H9 (cell line): ENCODE results near the gene SLC25A41. TPM values are rescaled to one million over a fixed set of nuclear protein-coding genes. Genes with fewer than 3 reads are reported as not detected.
A peak's percentile ranks its signal among the peaks of the same experiment; 100 is the strongest.

Source experiments
- DNase-seq: peaks from one replicate; pipeline ENCODE4 v3.0.0-alpha.2; 2017
- H2AFZ ChIP-seq: one replicate; pipeline ENCODE4 v1.6.1; 2013; ENCODE audit warnings: mild to moderate bottlenecking, low read length, control low read depth, moderate library complexity
- H2AK5ac ChIP-seq: 2 replicates; pipeline ENCODE4 v1.6.1; 2013; ENCODE audit warnings: low read length, control low read depth, mixed read lengths; ENCODE audit not compliant: insufficient read length
- H2BK120ac ChIP-seq: one replicate; pipeline ENCODE4 v1.6.1; 2013; ENCODE audit warnings: low read depth, mild to moderate bottlenecking, low read length, control low read depth, inconsistent platforms; ENCODE audit not compliant: poor library complexity, severe bottlenecking
- H2BK12ac ChIP-seq: 2 replicates; pipeline ENCODE4 v1.6.1; 2013; ENCODE audit warnings: low read length, control low read depth, mixed read lengths, low read depth; ENCODE audit not compliant: insufficient read length
- H2BK15ac ChIP-seq: 2 replicates; pipeline ENCODE4 v1.6.1; 2013; ENCODE audit warnings: low read depth, low read length, control low read depth
- H2BK20ac ChIP-seq: one replicate; pipeline ENCODE4 v1.6.1; 2013; ENCODE audit warnings: low read depth, mild to moderate bottlenecking, low read length, control low read depth, inconsistent platforms; ENCODE audit not compliant: poor library complexity, severe bottlenecking
- H2BK5ac ChIP-seq: 2 replicates; pipeline ENCODE4 v1.6.1; 2013; ENCODE audit warnings: low read length, control low read depth, mixed read lengths; ENCODE audit not compliant: insufficient read length
- H3K14ac ChIP-seq: 2 replicates; pipeline ENCODE4 v1.6.1; 2013; ENCODE audit warnings: low read length, control low read depth; ENCODE audit not compliant: insufficient read depth
- H3K18ac ChIP-seq: 2 replicates; pipeline ENCODE4 v1.6.1; 2013; ENCODE audit warnings: low read depth, mild to moderate bottlenecking, mixed read lengths, low read length, control low read depth; ENCODE audit not compliant: insufficient read length
- H3K23ac ChIP-seq: 2 replicates; pipeline ENCODE4 v1.6.1; 2013; ENCODE audit warnings: low read length, control low read depth, mixed read lengths, low read depth; ENCODE audit not compliant: insufficient read length
- H3K23me2 ChIP-seq: 2 replicates; pipeline ENCODE4 v1.6.1; 2013; ENCODE audit warnings: low read depth, mild to moderate bottlenecking, mixed read lengths, low read length, control low read depth; ENCODE audit not compliant: insufficient read length, poor library complexity, severe bottlenecking
- H3K27ac ChIP-seq: 2 replicates; pipeline ENCODE4 v1.5.1; 2013; ENCODE audit warnings: low read length, control low read depth, mixed read lengths, low read depth; ENCODE audit not compliant: insufficient read length
- H3K27me3 ChIP-seq: 2 replicates; pipeline ENCODE4 v1.6.1; 2013; ENCODE audit warnings: low read length, control low read depth, inconsistent platforms; ENCODE audit not compliant: insufficient read depth
- H3K4ac ChIP-seq: 2 replicates; pipeline ENCODE4 v1.6.1; 2013; ENCODE audit warnings: low read depth, mild to moderate bottlenecking, control low read depth, inconsistent platforms, low read length, moderate library complexity
- H3K4me1 ChIP-seq: 2 replicates; pipeline ENCODE4 v1.6.1; 2013; ENCODE audit warnings: low read length, control low read depth, inconsistent platforms; ENCODE audit not compliant: insufficient read depth
- H3K4me2 ChIP-seq: 2 replicates; pipeline ENCODE4 v1.6.1; 2013; ENCODE audit warnings: low read length, control low read depth, mixed read lengths; ENCODE audit not compliant: insufficient read length, insufficient read depth
- H3K56ac ChIP-seq: 2 replicates; pipeline ENCODE4 v1.6.1; 2013; ENCODE audit warnings: low read depth, mild to moderate bottlenecking, mixed read lengths, low read length, control low read depth; ENCODE audit not compliant: insufficient read length
- H3K79me1 ChIP-seq: 2 replicates; pipeline ENCODE4 v1.6.1; 2013; ENCODE audit warnings: low read depth, mild to moderate bottlenecking, moderate library complexity, low read length, control low read depth, inconsistent platforms; ENCODE audit not compliant: insufficient read depth, poor library complexity, severe bottlenecking
- H3K79me2 ChIP-seq: 2 replicates; pipeline ENCODE4 v1.6.1; 2013; ENCODE audit warnings: low read length, control low read depth, inconsistent platforms; ENCODE audit not compliant: insufficient read depth
- H3K9ac ChIP-seq: 2 replicates; pipeline ENCODE4 v1.6.1; 2013; ENCODE audit warnings: low read length, control low read depth, mixed read lengths; ENCODE audit not compliant: insufficient read length; ENCODE audit errors: extremely low read depth
- H3K9me3 ChIP-seq: one replicate; pipeline ENCODE4 v1.6.1; 2013; ENCODE audit warnings: low read depth, low read length, inconsistent platforms; ENCODE audit not compliant: control insufficient read depth
- H3T11ph ChIP-seq: one replicate; pipeline ENCODE4 v1.6.1; 2013; ENCODE audit warnings: mild to moderate bottlenecking, low read length, control low read depth, inconsistent platforms
- H4K20me1 ChIP-seq: one replicate; pipeline ENCODE4 v1.6.1; 2013; ENCODE audit not compliant: control insufficient read depth, insufficient read length, insufficient read depth
- H4K5ac ChIP-seq: 2 replicates; pipeline ENCODE4 v1.6.1; 2013; ENCODE audit warnings: low read depth, mild to moderate bottlenecking, mixed read lengths, low read length, control low read depth; ENCODE audit not compliant: insufficient read length
- H4K8ac ChIP-seq: replicated peaks from 2 replicates; pipeline ENCODE4 v1.6.1; 2013; ENCODE audit warnings: low read length, control low read depth, mixed read lengths, low read depth; ENCODE audit not compliant: insufficient read length
- H4K91ac ChIP-seq: 2 replicates; pipeline ENCODE4 v1.6.1; 2013; ENCODE audit warnings: low read depth, mild to moderate bottlenecking, moderate library complexity, mixed read lengths, low read length, control low read depth; ENCODE audit not compliant: insufficient read length
- H3K27ac Mint-ChIP-seq, 3 experiments: 2 replicates in 2 of 3; 3 replicates in 1 of 3; pipeline ENCODE4 v1.8.0; 2020 to 2021; ENCODE audit warnings: mixed read lengths in 3 of 3, mild to moderate bottlenecking in 1 of 3, moderate library complexity in 1 of 3
- H3K27me3 Mint-ChIP-seq: 2 replicates; pipeline ENCODE4 v1.8.0; 2021; ENCODE audit warnings: low read depth, mild to moderate bottlenecking, moderate library complexity, mixed read lengths
- H3K36me3 Mint-ChIP-seq, 3 experiments: 2 replicates in 2 of 3; 3 replicates in 1 of 3; pipeline ENCODE4 v1.8.0; 2020 to 2021; ENCODE audit warnings: low read depth in 3 of 3, mixed read lengths in 3 of 3; ENCODE audit not compliant: insufficient read depth in 1 of 3
- H3K4me1 Mint-ChIP-seq, 2 experiments: 2 replicates each; pipeline ENCODE4 v1.8.0; 2020; ENCODE audit warnings: mixed read lengths in 2 of 2
- H3K4me3 Mint-ChIP-seq, 2 experiments: 2 replicates in 1 of 2; 3 replicates in 1 of 2; pipeline ENCODE4 v1.8.0; 2020 to 2021; ENCODE audit warnings: mild to moderate bottlenecking in 2 of 2, mixed read lengths in 2 of 2, moderate library complexity in 1 of 2
- H3K9me3 Mint-ChIP-seq, 2 experiments: 2 replicates in 1 of 2; 3 replicates in 1 of 2; pipeline ENCODE4 v1.8.0; 2020; ENCODE audit warnings: mild to moderate bottlenecking in 2 of 2, mixed read lengths in 2 of 2, moderate library complexity in 1 of 2
- CTCF ChIP-seq: fragments of 200-600 bp; sonication (generic); conservative IDR thresholded peaks from 3 replicates; pipeline ENCODE4 v1.8.0; 2021; ENCODE audit warnings: antibody characterized with exemption, mild to moderate bottlenecking
- whole genome bisulfite sequencing: extraction: QIAGEN DNeasy Blood & Tissue Kit; methylation state at CpG from one replicate; pipeline ENCODE4 v1.1.7; 2013; ENCODE audit warnings: missing lambda C conversion rate, low lambda C conversion rate, mixed read lengths; ENCODE audit not compliant: insufficient read length; ENCODE audit errors: extremely low coverage; 5-methylcytosine and 5-hydroxymethylcytosine counted together
- total RNA-seq: library from RNA; stranded (reverse); gene quantifications from 2 replicates; pipeline ENCODE4 v1.2.1, GENCODE V29; 2021

SLC25A41 gene
- total RNA-seq, 1 experiment from 2014 or later, result 0.20 TPM

- Histone ChIP-seq H4K20me1 (no peaks in the 10 kb centered on the region), H4K91ac (no peak overlapping the region), H3K4me2 (no peak overlapping the region), H3K27me3 (no peaks in the 10 kb centered on the region; the same call in 1 of the 2 replicates), H3K79me2 (no peaks in the 10 kb centered on the region), H3K23ac (no peak overlapping the region), H3K56ac (no peak overlapping the region), H3K18ac (no peak overlapping the region), H3K9me3 (no peaks in the 10 kb centered on the region), H3T11ph (no peak overlapping the region), H3K9ac (no peak overlapping the region), H2BK120ac (no peak overlapping the region), H2BK12ac (no peak overlapping the region), H4K5ac (no peak overlapping the region), H3K27ac (no peak overlapping the region), H2BK5ac (no peak overlapping the region), H2BK20ac (no peak overlapping the region), H3K23me2 (peaks cover 10% of the 10 kb centered on the region), H2BK15ac (no peak overlapping the region), H2AK5ac (no peak overlapping the region), H3K4me1 (no peaks in the 10 kb centered on the region), H3K4ac (no peak overlapping the region), H2AFZ (no peak overlapping the region), H3K14ac (no peak overlapping the region), H4K8ac (no peak overlapping the region), H3K79me1 (no peaks in the 10 kb centered on the region)
- H3K4me1 Mint-ChIP-seq, result peaks cover 9 to 25% of the 10 kb centered on the region in 2 experiments
- 0 out of 5 replicates have a peak overlapping the region, but pooled peaks of 1 of the 2 experiments have one; percentile 32 for H3K4me3 Mint-ChIP-seq
- peaks cover 0 to 20% (median 14%) of the 10 kb centered on the region in 3 experiments; a peak in 6 of 7 replicates for H3K36me3 Mint-ChIP-seq
- H3K27me3 Mint-ChIP-seq, result peaks cover 17% of the 10 kb centered on the region
- no CpG with 5 or more reads among the region's 14 CpGs for WGBS
- TF ChIP-seq CTCF, result no peak
- DNase-seq, result no peak
- no peaks in the 10 kb centered on the region for H3K9me3 Mint-ChIP-seq
- peak overlapping the region in 2 of 3 experiments; percentile 39 to 61; a peak in 2 of 7 replicates for H3K27ac Mint-ChIP-seq
Observed at GRCh38 chr19:6471076-6471475, 37.5 kb upstream of the SLC25A41 start.
